HFFc6 (cell line): ENCODE results near the gene TGFB3. TPM values are rescaled to one million over a fixed set of nuclear protein-coding genes. Genes with fewer than 3 reads are reported as not detected.
A peak's percentile ranks its signal among the peaks of the same experiment; 100 is the strongest.

ENCODE experiments used
- DNase-seq: peaks from one replicate; pipeline ENCODE4 v3.0.0-alpha.2; 2018
- H3K27ac Mint-ChIP-seq: 2 replicates; pipeline ENCODE4 v1.8.0; 2020; ENCODE audit warnings: mild to moderate bottlenecking, mixed read lengths
- H3K27me3 Mint-ChIP-seq: 2 replicates; pipeline ENCODE4 v1.8.0; 2021; ENCODE audit warnings: mild to moderate bottlenecking, moderate library complexity, mixed read lengths; ENCODE audit not compliant: insufficient read depth
- H3K36me3 Mint-ChIP-seq: 2 replicates; pipeline ENCODE4 v1.8.0; 2021; ENCODE audit warnings: low read depth, mixed read lengths
- H3K4me1 Mint-ChIP-seq: 2 replicates; pipeline ENCODE4 v1.8.0; 2020; ENCODE audit warnings: low read depth, mixed read lengths
- H3K4me3 Mint-ChIP-seq: 2 replicates; pipeline ENCODE4 v1.8.0; 2020; ENCODE audit warnings: mild to moderate bottlenecking, moderate library complexity, mixed read lengths
- H3K9me3 Mint-ChIP-seq: 2 replicates; pipeline ENCODE4 v1.8.0; 2020; ENCODE audit warnings: mild to moderate bottlenecking, mixed read lengths
- CTCF ChIP-seq: fragments of 200-600 bp; sonication (generic); IDR thresholded peaks from 2 replicates; pipeline ENCODE4 v1.5.0; 2021; ENCODE audit warnings: antibody characterized with exemption, mild to moderate bottlenecking
- total RNA-seq, 6 experiments: library from RNA; stranded (reverse); fragmentation: NEBNext Ultra II Directional; extraction: Animal tissue kit (Norgen Biotek cat#: 25700); gene quantifications; 2 replicates in 1 of 6; 3 replicates in 5 of 6; pipeline ENCODE4 v1.2.3, GENCODE V29; 2021

The TGFB3 gene
- total RNA-seq, 6 experiments from 2014 or later, result 4.4 to 9.3 (median 5.0) TPM

GRCh38 chr14:75941030-75941429, 40.8 kb downstream of the TGFB3 start:
- peak; percentile 3 for DNase-seq
- Mint-ChIP-seq H3K36me3 (peaks cover 14% of the 10 kb centered on the region; the same call in 1 of the 2 replicates), H3K4me3 (no peak overlapping the region), H3K9me3 (no peaks in the 10 kb centered on the region), H3K27ac (no peak overlapping the region), H3K4me1 (peaks cover 6% of the 10 kb centered on the region), H3K27me3 (no peaks in the 10 kb centered on the region; the same call in 1 of the 2 replicates)
- TF ChIP-seq CTCF, result no peak

GRCh38 chr14:75939200-75939599, 42.6 kb downstream of the TGFB3 start:
- DNase-seq, result no peak
- TF ChIP-seq CTCF, result no peak
- Mint-ChIP-seq H3K27me3 (no peaks in the 10 kb centered on the region; the same call in 1 of the 2 replicates), H3K36me3 (peaks cover 11% of the 10 kb centered on the region; the same call in 1 of the 2 replicates), H3K27ac (no peak overlapping the region), H3K4me1 (peaks cover 6% of the 10 kb centered on the region), H3K4me3 (no peak overlapping the region), H3K9me3 (no peaks in the 10 kb centered on the region)

- H3K9me3 Mint-ChIP-seq, result no peaks in the 10 kb centered on the region
- no peak for TF ChIP-seq CTCF
Observed at GRCh38 chr14:75934998-75935628, 46.7 kb downstream of the TGFB3 start.

GRCh38 chr14:75933712-75934296, 48.0 kb downstream of the TGFB3 start:
- Mint-ChIP-seq H3K27me3 (no peaks in the 10 kb centered on the region), H3K27ac (no peak overlapping the region), H3K36me3 (no peaks in the 10 kb centered on the region), H3K9me3 (no peaks in the 10 kb centered on the region), H3K4me3 (no peak overlapping the region), H3K4me1 (0 out of 2 replicates have a peak, but pooled peaks cover 4% of the 10 kb centered on the region)
- TF ChIP-seq CTCF, result no peak
- DNase-seq, result no peak

More at GRCh38 chr14:75934998-75935628, 46.7 kb downstream of the TGFB3 start:
- no peak overlapping the region for H3K4me3 Mint-ChIP-seq
- no peak overlapping the region for H3K27ac Mint-ChIP-seq
- no peaks in the 10 kb centered on the region for H3K36me3 Mint-ChIP-seq
- H3K27me3 Mint-ChIP-seq, result no peaks in the 10 kb centered on the region
- DNase-seq, result no peak
- 0 out of 2 replicates have a peak, but pooled peaks cover 4% of the 10 kb centered on the region for H3K4me1 Mint-ChIP-seq

GRCh38 chr14:75928690-75929181, 53.1 kb downstream of the TGFB3 start:
- no peaks in the 10 kb centered on the region for H3K9me3 Mint-ChIP-seq
- no peaks in the 10 kb centered on the region; the same call in 1 of the 2 replicates for H3K27me3 Mint-ChIP-seq
- H3K4me3 Mint-ChIP-seq, result no peak overlapping the region
- 0 out of 2 replicates have a peak, but pooled peaks cover 4% of the 10 kb centered on the region for H3K4me1 Mint-ChIP-seq
- H3K36me3 Mint-ChIP-seq, result no peaks in the 10 kb centered on the region
- no peak overlapping the region for H3K27ac Mint-ChIP-seq
- TF ChIP-seq CTCF, result no peak
- DNase-seq, result no peak
